Ascending aorta (tissue), 2 donors: ENCODE results near the gene ADCK2. TPM values are rescaled to one million over a fixed set of nuclear protein-coding genes. Genes with fewer than 3 reads are reported as not detected.
"Not testable (repeated sequence)": the region's sequence is repeated elsewhere in the genome, so short reads cannot be mapped to it uniquely, and the experiment has no call there.

Experiments used
- DNase-seq, 2 donors: peaks; one replicate each; pipeline ENCODE4 v3.0.0-alpha.2; 2019; ENCODE audit warnings: low spot score in 2 of 2
- H3K27ac ChIP-seq, 2 donors: fragments of 200-600 bp; sonication (generic); one replicate each; pipeline ENCODE4 v1.5.1; 2016 to 2017; ENCODE audit warnings: mild to moderate bottlenecking in 1 of 2
- H3K27me3 ChIP-seq: fragments of 200-600 bp; sonication (generic); one replicate; pipeline ENCODE4 v1.5.1; 2017
- H3K36me3 ChIP-seq, 2 donors: fragments of 200-600 bp; sonication (generic); one replicate each; pipeline ENCODE4 v1.5.1; 2016
- H3K4me1 ChIP-seq, 2 donors: fragments of 200-600 bp; sonication (generic); one replicate each; pipeline ENCODE4 v1.5.1; 2016 to 2017; ENCODE audit warnings: mild to moderate bottlenecking in 1 of 2
- H3K4me3 ChIP-seq, 2 donors: fragments of 200-600 bp; sonication (generic); one replicate each; pipeline ENCODE4 v1.5.1; 2016 to 2017; ENCODE audit warnings: mild to moderate bottlenecking in 1 of 2
- H3K9me3 ChIP-seq, 2 donors: fragments of 200-600 bp; sonication (generic); one replicate each; pipeline ENCODE4 v1.5.1; 2016
- intact Hi-C: fragments of 100-400 bp; cut with DNase I; formaldehyde crosslinking; loops from one replicate; pipeline ENCODE4 v1.15.1; 2023
- total RNA-seq: library from RNA; depleted of rRNA; stranded (reverse); fragments of >200 nt; gene quantifications from one replicate; pipeline ENCODE4 v1.1.0, GENCODE V29; 2016
- TF ChIP-seq, protein P1 (sequence below), 3 experiments: fragments of 200-600 bp in 2 of 3; fragments of 450-650 bp in 1 of 3; sonication (generic) in 2 of 3; IDR thresholded peaks; one replicate each; pipeline ENCODE4 v1.5.1; 2016 to 2019; ENCODE audit warnings: antibody characterized with exemption in 3 of 3, mild to moderate bottlenecking in 1 of 3, moderate library complexity in 1 of 3

The ADCK2 gene
- total RNA-seq, 1 donor from 2014 or later, result 46.1 TPM

DNA sequence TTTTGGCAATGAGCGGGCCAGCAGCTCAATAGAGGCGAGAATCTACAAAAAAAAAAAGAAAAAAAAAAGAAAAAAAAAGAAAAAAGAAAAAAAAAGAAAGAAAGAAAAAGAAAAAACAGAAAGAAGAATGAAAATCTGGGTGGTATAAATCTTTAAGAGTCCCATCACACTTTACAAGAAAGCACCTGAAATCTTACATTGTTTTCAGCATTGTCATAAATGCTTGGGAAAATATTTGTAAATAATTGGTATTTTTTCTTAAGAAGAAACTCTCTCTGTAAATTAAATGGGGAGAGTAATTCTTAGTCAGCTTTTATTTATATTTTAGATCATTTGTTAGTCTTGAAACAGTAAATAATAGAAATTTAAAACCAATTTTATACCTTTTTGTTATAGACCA lies 62.0 kb downstream of the ADCK2 start:
- H3K27ac ChIP-seq, result no peak overlapping the region
- intact Hi-C loops, result no loop called here
- TF ChIP-seq, protein P1, sequence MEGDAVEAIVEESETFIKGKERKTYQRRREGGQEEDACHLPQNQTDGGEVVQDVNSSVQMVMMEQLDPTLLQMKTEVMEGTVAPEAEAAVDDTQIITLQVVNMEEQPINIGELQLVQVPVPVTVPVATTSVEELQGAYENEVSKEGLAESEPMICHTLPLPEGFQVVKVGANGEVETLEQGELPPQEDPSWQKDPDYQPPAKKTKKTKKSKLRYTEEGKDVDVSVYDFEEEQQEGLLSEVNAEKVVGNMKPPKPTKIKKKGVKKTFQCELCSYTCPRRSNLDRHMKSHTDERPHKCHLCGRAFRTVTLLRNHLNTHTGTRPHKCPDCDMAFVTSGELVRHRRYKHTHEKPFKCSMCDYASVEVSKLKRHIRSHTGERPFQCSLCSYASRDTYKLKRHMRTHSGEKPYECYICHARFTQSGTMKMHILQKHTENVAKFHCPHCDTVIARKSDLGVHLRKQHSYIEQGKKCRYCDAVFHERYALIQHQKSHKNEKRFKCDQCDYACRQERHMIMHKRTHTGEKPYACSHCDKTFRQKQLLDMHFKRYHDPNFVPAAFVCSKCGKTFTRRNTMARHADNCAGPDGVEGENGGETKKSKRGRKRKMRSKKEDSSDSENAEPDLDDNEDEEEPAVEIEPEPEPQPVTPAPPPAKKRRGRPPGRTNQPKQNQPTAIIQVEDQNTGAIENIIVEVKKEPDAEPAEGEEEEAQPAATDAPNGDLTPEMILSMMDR (IDR thresholded peaks at IDR 0.05), result no peak
- no peaks in the 10 kb centered on the region for H3K4me1 ChIP-seq
- H3K9me3 ChIP-seq, result no peaks in the 10 kb centered on the region
- no peak overlapping the region for H3K4me3 ChIP-seq
- no peak for DNase-seq
- H3K27me3 ChIP-seq, result no peaks in the 10 kb centered on the region
- H3K36me3 ChIP-seq, result peaks cover 16 to 21% of the 10 kb centered on the region in 2 donors

DNA sequence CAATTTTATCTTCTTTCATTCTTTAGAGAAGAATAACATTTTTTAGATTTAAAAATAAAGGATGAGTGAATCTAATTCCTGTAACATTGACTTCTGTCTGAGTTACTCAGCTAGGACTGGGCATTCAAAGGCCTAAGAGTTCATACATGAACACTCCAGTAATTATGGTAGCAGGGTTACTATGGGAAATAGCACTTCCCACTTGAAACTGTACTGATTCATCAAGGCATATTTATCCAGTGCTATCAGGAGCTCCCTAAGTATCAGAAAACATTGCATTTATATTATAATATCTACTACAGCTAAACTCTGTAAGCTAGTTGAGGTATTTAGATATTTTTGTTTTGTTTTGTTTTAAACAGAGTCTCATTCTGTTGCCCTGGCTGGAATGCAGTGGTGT lies 65.5 kb downstream of the ADCK2 start:
- Histone ChIP-seq H3K36me3 (peaks cover 16 to 20% of the 10 kb centered on the region in 2 donors), H3K4me3 (no peak overlapping the region), H3K4me1 (no peaks in the 10 kb centered on the region), H3K9me3 (no peaks in the 10 kb centered on the region), H3K27ac (no peak overlapping the region), H3K27me3 (no peaks in the 10 kb centered on the region)
- DNase-seq, result no peak
- TF ChIP-seq, protein P1 (IDR thresholded peaks at IDR 0.05), result no peak
- intact Hi-C loops, result no loop called here

DNA sequence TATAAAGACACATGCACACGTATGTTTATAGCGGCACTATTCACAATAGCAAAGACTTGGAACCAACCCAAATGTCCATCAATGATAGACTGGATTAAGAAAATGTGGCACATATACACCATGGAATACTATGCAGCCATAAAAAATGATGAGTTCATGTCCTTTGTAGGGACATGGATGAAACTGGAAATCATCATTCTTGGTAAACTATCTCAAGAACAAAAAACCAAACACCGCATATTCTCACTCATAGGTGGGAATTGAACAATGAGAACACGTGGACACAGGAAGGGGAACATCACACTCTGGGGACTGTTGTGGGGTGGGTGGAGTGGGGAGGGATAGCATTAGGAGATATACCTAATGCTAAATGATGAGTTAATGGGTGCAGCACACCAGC lies 70.5 kb downstream of the ADCK2 start:
- H3K4me3 ChIP-seq, H3K27me3 ChIP-seq, H3K9me3 ChIP-seq, DNase-seq, H3K4me1 ChIP-seq, H3K27ac ChIP-seq, intact Hi-C loops: not testable (repeated sequence)
- H3K36me3 ChIP-seq, result peaks cover 11 to 17% of the 10 kb centered on the region in 2 donors

DNA sequence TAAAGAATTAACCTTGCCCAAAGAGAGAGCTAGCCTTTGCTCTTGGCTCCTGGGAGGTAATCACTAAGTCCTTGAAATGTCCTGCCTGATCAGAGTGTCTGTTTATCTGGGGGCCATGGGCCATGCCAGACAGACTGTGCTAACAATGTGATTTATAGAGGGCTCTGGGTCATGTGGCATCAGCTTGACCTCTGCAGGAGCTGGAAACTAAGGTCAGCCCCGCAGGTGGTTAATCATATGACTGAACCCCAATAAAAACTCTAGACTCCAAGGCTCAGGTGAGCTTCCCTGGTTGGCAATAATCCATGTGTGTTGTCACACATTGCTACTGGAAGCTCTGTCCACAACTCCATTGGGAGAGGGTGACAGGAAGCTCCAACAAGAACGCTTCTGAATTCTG lies 71.3 kb downstream of the ADCK2 start:
- intact Hi-C loops, result no loop called here
- Histone ChIP-seq H3K27me3 (no peaks in the 10 kb centered on the region), H3K36me3 (peaks cover 9 to 18% of the 10 kb centered on the region in 2 donors), H3K27ac (no peak overlapping the region), H3K4me3 (no peak overlapping the region), H3K9me3 (no peaks in the 10 kb centered on the region), H3K4me1 (no peaks in the 10 kb centered on the region)
- DNase-seq, result no peak
- TF ChIP-seq, protein P1 (IDR thresholded peaks at IDR 0.05), result no peak

Other genes starting within 250 kb of the ADCK2 start
- gene MKRN1, start 193.4 kb upstream of the ADCK2 start, total RNA-seq, result 20.6 TPM
- 7.5 TPM for gene DENND2A, start 32.1 kb upstream of the ADCK2 start, total RNA-seq
- gene NDUFB2, start 23.8 kb downstream of the ADCK2 start, total RNA-seq, result 35.9 TPM